Gastrocnemius medialis (tissue), 4 donors: ENCODE results near the gene FAM199X.

Experiments
- POLR2A ChIP-seq, 2 donors: fragments of 450-650 bp; IDR thresholded peaks; one replicate each; pipeline ENCODE4 v1.6.1; 2017; ENCODE audit warnings: antibody characterized with exemption in 2 of 2, mild to moderate bottlenecking in 2 of 2, moderate library complexity in 2 of 2
- TF ChIP-seq, protein P1 (sequence below), 5 experiments: fragments of 450-650 bp in 3 of 5; fragments of 200-600 bp in 2 of 5; sonication (generic) in 2 of 5; IDR thresholded peaks in 4 of 5; conservative IDR thresholded peaks in 1 of 5; 1 replicate in 4 of 5; 2 replicates in 1 of 5; pipeline ENCODE4 v1.5.1; 2016 to 2019; ENCODE audit warnings: antibody characterized with exemption in 5 of 5, mild to moderate bottlenecking in 3 of 5, moderate library complexity in 3 of 5

DNA sequence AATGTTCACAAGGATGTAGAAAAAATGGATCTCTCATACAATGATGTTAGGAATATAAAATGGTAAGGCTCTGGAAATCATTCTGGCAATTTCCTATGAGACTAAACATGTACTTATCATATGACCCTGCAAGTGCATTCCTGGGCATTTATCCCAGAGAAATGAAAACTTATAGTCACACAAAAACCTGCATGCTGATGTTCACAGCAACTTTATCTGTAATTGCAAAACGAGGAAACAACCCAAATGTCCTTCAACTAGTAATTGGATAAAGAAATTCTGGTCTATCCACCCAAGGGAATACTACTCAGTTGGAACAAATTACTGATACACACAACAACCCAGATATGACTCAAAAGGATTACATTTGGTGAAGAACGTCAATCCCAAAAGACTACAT, 39.4 kb upstream of the FAM199X start:
- TF ChIP-seq POLR2A (IDR thresholded peaks at IDR 0.05), result no peak
- TF ChIP-seq, protein P1, sequence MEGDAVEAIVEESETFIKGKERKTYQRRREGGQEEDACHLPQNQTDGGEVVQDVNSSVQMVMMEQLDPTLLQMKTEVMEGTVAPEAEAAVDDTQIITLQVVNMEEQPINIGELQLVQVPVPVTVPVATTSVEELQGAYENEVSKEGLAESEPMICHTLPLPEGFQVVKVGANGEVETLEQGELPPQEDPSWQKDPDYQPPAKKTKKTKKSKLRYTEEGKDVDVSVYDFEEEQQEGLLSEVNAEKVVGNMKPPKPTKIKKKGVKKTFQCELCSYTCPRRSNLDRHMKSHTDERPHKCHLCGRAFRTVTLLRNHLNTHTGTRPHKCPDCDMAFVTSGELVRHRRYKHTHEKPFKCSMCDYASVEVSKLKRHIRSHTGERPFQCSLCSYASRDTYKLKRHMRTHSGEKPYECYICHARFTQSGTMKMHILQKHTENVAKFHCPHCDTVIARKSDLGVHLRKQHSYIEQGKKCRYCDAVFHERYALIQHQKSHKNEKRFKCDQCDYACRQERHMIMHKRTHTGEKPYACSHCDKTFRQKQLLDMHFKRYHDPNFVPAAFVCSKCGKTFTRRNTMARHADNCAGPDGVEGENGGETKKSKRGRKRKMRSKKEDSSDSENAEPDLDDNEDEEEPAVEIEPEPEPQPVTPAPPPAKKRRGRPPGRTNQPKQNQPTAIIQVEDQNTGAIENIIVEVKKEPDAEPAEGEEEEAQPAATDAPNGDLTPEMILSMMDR (IDR thresholded peaks at IDR 0.05 in 4 of 5, conservative IDR thresholded peaks at IDR 0.05 in 1 of 5), result no peak
